ENCODE measurements around the gene DBNL.

GRCh38 chr7:44072364-44073231 is 28.1 kb downstream of the DBNL start:
- peak; percentile 96 for TF ChIP-seq CTCF (IDR thresholded peaks at IDR 0.05; ENCODE audit: low read depth, low read length, poor library complexity, severe bottlenecking)
- no peak for TF ChIP-seq EZH2phosphoT487 (IDR thresholded peaks at IDR 0.05; ENCODE audit: borderline replicate concordance, low read length)
